ENCODE results near the gene ALDH1L2. TPM values are rescaled to one million over a fixed set of nuclear protein-coding genes. Genes with fewer than 3 reads are reported as not detected.

ALDH1L2 gene
- total and polyA plus RNA-seq, 2 experiments from 2014 or later, result 6.5 to 16.2 TPM

DNA sequence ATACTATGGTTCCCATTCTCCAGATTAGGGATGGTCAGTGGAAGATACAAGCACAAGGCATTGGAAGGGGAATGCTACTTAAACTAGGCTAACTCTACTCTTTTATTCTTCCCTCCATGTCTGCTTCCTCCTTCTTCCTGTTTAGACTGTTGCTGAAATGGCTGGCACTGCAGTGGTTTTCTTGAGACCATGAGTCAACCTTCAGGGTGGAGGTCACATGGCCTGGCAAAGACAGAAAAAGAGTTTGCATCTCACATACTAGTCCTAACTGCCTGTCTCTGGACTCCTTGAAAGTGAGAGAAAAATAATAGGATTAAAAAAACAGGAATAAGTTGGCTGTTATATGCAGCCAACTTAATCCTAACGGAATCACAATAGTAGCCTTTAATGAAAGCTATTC lies 37.0 kb downstream of the ALDH1L2 start:
- H3K27ac ChIP-seq, result no peak overlapping the region
- H3K79me2 ChIP-seq, result no peaks in the 10 kb centered on the region
- no peak for DNase-seq (ENCODE audit: low spot score)
- H3K4me2 ChIP-seq, result no peak overlapping the region
- H3K36me3 ChIP-seq (replicated peaks; ENCODE audit: insufficient read depth, low read depth), result no peaks in the 10 kb centered on the region
- H2AFZ ChIP-seq, result no peak overlapping the region
- no peaks in the 10 kb centered on the region for H3K27me3 ChIP-seq
- H4K20me1 ChIP-seq (ENCODE audit: insufficient read depth, poor library complexity, severe bottlenecking), result no peaks in the 10 kb centered on the region
- H3K4me3 ChIP-seq, result no peak overlapping the region
- WGBS (ENCODE audit: low lambda C conversion rate, missing lambda C conversion rate), result 100% methylated on average over 1 of the region's 1 CpG
- H3K4me1 ChIP-seq (ENCODE audit: insufficient read depth), result no peaks in the 10 kb centered on the region
- no peaks in the 10 kb centered on the region for H3K9me2 ChIP-seq (replicated peaks; ENCODE audit: insufficient read depth)
- no peak for TF ChIP-seq EZH2 (IDR thresholded peaks at IDR 0.05; ENCODE audit: borderline replicate concordance)
- no peak for TF ChIP-seq EZH2phosphoT487 (IDR thresholded peaks at IDR 0.05; ENCODE audit: low read depth, severe bottlenecking, unreplicated experiment)
- TF ChIP-seq, protein P1, sequence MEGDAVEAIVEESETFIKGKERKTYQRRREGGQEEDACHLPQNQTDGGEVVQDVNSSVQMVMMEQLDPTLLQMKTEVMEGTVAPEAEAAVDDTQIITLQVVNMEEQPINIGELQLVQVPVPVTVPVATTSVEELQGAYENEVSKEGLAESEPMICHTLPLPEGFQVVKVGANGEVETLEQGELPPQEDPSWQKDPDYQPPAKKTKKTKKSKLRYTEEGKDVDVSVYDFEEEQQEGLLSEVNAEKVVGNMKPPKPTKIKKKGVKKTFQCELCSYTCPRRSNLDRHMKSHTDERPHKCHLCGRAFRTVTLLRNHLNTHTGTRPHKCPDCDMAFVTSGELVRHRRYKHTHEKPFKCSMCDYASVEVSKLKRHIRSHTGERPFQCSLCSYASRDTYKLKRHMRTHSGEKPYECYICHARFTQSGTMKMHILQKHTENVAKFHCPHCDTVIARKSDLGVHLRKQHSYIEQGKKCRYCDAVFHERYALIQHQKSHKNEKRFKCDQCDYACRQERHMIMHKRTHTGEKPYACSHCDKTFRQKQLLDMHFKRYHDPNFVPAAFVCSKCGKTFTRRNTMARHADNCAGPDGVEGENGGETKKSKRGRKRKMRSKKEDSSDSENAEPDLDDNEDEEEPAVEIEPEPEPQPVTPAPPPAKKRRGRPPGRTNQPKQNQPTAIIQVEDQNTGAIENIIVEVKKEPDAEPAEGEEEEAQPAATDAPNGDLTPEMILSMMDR (IDR thresholded peaks at IDR 0.05; ENCODE audit: poor library complexity), result no peak
- no peaks in the 10 kb centered on the region for H3K9me3 ChIP-seq (ENCODE audit: low read depth)

DNA sequence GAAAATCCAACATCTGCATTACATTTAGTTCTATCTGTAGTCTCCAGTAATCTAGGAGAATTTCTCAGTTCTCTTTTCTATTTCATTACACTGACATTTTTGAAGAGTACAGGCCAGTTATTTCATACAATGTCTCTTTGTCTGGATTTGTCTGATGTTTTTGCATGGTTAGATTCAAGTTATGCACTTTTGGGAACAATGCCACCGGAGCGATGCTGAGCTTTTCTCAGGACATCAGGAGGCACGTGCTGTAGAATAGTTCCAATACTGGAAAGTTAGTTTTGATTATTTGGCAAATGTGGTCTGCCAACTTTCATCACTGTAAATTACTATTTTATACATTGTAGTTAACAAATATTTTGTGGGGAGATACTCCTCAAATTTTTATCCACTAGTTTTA lies 43.1 kb downstream of the ALDH1L2 start:
- no peaks in the 10 kb centered on the region for H3K36me3 ChIP-seq (replicated peaks; ENCODE audit: insufficient read depth, low read depth)
- no peak for DNase-seq (ENCODE audit: low spot score)
- H3K9me2 ChIP-seq (replicated peaks; ENCODE audit: insufficient read depth), result no peaks in the 10 kb centered on the region
- no peaks in the 10 kb centered on the region for H3K4me1 ChIP-seq (ENCODE audit: insufficient read depth)
- H3K79me2 ChIP-seq, result no peaks in the 10 kb centered on the region
- no peak overlapping the region for H2AFZ ChIP-seq
- WGBS (ENCODE audit: low lambda C conversion rate, missing lambda C conversion rate), result 87% methylated on average over 3 of the region's 3 CpGs
- H3K4me3 ChIP-seq, result no peak overlapping the region
- H3K27me3 ChIP-seq, result no peaks in the 10 kb centered on the region
- no peaks in the 10 kb centered on the region for H3K9me3 ChIP-seq (ENCODE audit: low read depth)
- TF ChIP-seq, protein P1 (IDR thresholded peaks at IDR 0.05; ENCODE audit: poor library complexity), result no peak
- TF ChIP-seq EZH2 (IDR thresholded peaks at IDR 0.05; ENCODE audit: borderline replicate concordance) (no peak), EZH2phosphoT487 (IDR thresholded peaks at IDR 0.05; ENCODE audit: low read depth, severe bottlenecking, unreplicated experiment) (no peak)
- H3K4me2 ChIP-seq, result no peak overlapping the region
- no peaks in the 10 kb centered on the region for H4K20me1 ChIP-seq (ENCODE audit: insufficient read depth, poor library complexity, severe bottlenecking)
- H3K27ac ChIP-seq, result no peak overlapping the region

GRCh38 chr12:105040476-105040875 lies 43.8 kb downstream of the ALDH1L2 start:
- Histone ChIP-seq H3K36me3 (replicated peaks; ENCODE audit: insufficient read depth, low read depth) (no peaks in the 10 kb centered on the region), H3K4me2 (no peak overlapping the region), H3K27me3 (no peaks in the 10 kb centered on the region), H3K4me3 (no peak overlapping the region), H2AFZ (no peak overlapping the region), H3K79me2 (no peaks in the 10 kb centered on the region), H3K9me3 (ENCODE audit: low read depth) (no peaks in the 10 kb centered on the region), H3K27ac (no peak overlapping the region), H4K20me1 (ENCODE audit: insufficient read depth, poor library complexity, severe bottlenecking) (no peaks in the 10 kb centered on the region), H3K4me1 (ENCODE audit: insufficient read depth) (no peaks in the 10 kb centered on the region), H3K9me2 (replicated peaks; ENCODE audit: insufficient read depth) (no peaks in the 10 kb centered on the region)
- no peak for TF ChIP-seq EZH2phosphoT487 (IDR thresholded peaks at IDR 0.05; ENCODE audit: low read depth, severe bottlenecking, unreplicated experiment)
- TF ChIP-seq EZH2 (IDR thresholded peaks at IDR 0.05; ENCODE audit: borderline replicate concordance), result no peak
- TF ChIP-seq, protein P1 (IDR thresholded peaks at IDR 0.05; ENCODE audit: poor library complexity), result no peak
- 15% methylated on average over 2 of the region's 2 CpGs for WGBS (ENCODE audit: low lambda C conversion rate, missing lambda C conversion rate)
- no peak for DNase-seq (ENCODE audit: low spot score)
